HG02884 (cell line): ENCODE results near the gene PHYH.
"Not testable (repeated sequence)": the region's sequence is repeated elsewhere in the genome, so short reads cannot be mapped to it uniquely, and the experiment has no call there.

Experiments
- ATAC-seq: cut with Tn5 transposase; IDR thresholded peaks from one replicate; pipeline ENCODE4 v1.9.1; 2021; ENCODE audit warnings: mild to moderate bottlenecking, moderate library complexity; ENCODE audit not compliant: unreplicated experiment

PHYH gene

DNA sequence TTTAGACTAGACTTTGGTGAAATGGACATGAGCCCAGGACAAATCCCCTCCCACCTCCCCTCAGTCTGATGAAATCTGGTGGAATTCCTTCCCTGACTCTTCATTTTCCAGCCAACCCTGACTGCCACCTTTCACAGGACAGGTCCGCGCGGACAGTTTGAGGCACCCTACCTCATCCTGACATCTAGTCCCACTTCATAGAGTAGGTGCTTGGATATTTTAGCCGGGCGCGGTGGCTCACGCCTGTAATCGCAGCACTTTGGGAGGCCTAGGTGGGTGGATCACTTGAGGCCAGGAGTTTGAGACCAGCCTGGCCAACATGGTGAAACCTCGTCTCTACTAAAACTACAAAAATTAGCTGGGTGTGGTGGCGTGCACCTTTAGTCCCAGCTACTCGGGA lies 23.7 kb downstream of the PHYH start:
- not testable (repeated sequence) for ATAC-seq

DNA sequence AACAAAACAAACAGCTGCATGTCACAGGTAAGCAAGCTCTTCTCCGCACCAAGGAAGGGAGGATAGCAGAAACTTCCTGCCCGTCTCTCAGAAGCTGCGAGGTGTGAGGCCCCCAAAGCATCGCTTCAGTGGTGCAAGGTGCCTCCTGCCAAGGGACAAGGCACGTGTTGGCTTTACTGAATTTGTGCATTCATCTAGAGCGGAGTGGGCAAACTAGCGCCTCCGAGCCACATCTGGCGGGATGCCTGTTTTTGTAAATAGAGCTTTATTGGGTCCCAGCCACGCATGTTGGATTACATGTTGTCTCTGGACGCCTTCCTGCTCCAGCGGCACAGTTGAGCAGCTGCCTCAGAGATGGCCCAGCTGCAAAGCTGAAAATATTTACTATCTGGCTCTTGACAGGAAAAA lies 27.7 kb downstream of the PHYH start:
- ATAC-seq = no peak

DNA sequence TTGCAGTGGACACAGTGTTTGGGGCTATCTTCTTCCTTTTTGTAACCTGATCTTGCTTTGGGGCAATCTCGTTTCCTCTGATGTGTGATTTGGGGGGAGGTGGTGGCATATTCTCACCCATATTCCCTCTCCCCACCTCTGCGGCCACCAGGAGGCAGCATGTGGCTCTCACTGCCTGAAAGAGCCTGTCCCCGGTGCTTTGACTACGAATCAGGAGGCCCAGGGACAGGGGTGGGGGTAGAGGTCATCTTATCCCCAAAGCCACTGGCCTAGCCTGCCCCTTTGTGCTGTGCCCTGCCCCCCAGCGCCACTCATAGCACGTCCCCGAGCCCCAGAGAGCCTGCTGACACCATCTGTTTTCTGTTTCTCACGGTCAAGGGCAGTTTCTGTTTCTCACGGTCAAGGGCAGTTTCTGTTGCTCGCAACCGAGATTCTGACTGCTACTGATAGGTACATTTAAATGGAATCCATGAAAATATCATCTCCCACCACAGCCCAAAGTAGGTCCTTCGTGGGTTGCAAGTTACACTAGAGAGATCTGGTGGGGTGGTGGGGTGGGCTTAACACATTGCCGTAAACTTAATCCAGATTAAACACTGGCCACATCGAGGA lies 28.2 kb downstream of the PHYH start:
- no peak for ATAC-seq

DNA sequence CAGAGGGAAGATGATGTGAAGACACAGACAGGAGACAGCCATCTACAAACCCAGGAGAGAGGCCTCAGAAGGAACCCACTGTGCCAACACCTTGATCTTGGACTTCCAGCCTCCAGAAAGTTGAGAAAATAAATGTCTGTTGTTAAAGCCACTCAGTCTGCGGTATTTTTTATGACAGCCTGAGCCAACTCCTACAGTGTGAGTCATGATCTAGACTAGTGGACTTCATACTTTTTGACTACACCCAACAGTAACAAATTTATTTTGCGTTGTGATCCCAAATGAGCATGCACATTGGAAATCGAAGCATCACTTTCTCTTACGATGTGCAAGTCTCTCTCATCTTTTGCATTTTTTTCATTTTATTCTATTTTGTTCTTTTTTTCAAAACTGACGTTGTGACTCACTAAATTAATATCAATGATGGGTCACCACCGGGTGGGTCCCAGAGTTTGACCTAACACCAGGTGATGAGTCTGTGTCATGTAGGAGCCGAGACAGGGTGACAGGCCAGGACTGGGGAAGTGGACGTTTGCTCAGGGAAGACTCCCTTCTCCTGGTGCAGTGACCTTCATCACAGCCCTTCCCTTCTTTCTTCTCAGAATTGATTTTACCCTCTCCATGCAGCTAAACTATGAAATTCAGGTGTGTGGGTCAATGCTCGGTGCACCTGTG lies 28.9 kb downstream of the PHYH start:
- ATAC-seq = no peak

DNA sequence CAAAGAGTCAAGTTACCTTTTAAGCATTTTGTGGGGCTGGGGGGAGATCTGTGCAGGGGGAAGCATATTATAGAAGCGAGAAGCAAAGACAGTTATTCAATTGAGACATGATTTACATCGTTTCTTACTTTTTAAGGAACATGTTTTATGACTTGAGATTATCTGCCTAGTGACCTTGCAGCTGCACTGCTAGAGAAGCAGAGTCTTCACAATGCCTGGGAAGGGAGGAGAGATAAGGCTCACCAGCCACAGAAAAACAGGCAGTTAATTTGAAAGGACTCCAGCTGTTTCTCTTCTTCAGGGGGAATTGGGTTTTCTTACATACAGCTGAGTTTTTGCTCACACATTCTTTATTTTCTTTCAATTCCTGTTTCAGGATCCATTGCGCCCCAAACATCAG lies 31.0 kb downstream of the PHYH start:
- no peak for ATAC-seq

DNA sequence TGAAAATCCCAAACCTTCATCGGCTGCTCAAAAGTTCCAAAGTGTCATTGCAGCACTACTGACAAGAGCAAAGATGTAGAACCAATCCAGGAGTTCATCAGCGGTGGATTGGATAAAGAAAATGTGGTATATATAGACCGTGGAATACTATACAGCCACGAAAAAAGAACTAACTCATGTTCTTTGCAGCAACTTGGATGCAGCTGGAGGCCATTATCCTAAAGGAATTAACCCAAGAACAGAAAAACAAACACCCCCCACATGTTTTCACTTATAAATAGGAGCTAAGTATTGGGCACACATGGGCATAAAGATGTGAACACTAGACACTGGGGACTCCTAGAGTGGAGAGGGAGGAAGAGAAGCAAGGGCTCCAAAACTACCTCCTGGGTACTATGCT lies 31.6 kb downstream of the PHYH start:
- ATAC-seq = no peak

DNA sequence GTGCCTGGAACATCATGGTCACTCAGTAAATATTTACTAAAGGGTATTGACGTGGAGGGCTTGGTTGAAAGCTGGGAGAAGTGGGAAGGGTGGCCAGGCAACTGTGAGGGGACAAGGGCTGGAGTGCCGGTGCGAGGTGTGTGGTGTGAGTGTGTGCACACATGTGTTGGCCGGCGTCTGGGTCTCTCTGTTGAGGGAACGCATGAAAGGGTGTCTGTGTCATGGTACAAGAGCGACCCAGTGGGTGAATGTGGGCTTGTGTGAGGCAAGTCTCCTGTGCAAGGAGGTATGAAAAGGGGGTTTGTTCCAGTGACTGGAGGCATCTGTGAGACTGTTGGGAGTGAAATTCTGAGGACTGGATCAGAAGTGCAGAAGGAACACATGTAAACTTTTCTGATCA lies 36.3 kb downstream of the PHYH start:
- no peak for ATAC-seq

DNA sequence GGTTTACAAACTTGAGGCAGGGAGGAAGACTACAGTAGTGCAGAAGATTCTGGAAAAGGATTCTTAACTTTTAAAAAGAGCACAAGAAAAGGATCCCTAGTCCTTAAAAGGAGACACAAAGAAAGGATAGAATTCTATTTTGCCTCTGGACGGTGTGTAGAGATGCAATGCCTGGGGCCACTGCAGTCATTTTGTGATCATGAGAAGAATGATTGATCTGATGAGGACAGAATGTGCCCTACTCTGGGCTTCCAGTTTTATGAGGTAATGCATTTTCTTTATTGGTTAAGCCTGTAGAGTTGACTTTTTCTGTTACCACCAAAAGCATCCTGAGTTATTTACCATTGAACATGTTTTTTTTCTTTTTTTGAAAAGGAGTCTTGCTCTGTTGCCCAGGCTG lies 37.4 kb downstream of the PHYH start:
- ATAC-seq = no peak

DNA sequence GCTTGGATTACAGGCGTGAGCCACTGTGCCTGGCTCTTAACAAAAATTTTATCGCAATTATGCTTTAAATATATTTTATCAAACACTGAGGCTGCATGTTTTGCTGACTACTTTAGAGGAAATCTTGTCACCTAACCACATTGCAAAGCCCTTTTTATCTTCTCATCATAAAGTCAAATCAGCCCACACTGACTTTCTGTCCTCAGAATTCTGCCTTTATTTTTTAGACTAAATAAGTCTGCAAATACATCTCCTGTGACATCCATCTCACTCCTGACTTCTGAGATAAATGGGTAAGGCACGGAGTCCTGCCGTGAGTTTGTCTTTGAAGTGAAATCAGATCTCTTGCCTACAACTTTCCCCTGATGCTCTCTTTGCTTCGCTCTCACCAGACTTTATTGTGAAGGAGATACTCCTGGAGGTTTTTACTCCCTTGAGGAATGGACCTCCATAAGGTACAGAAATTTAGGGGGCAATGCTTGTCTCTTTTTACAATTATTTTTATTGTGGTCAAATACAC lies 42.2 kb downstream of the PHYH start:
- no peak for ATAC-seq

DNA sequence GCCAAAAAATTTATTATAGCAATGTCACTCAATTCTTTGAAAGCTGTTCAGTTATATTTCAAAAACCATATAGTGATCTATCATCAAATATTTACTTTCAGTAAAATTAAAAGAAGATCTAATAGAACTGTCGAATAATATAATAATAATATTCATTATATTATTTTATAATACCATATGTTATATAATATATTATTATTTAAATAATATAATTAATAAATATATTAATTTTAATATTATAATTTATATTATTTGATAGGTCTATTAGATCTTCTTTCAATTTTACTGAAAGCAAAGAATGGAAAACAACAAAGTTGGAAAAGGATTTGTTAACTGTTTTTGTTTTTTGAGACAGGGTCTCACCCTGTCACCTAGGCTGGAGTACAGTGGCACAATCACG lies 43.2 kb downstream of the PHYH start:
- no peak for ATAC-seq

DNA sequence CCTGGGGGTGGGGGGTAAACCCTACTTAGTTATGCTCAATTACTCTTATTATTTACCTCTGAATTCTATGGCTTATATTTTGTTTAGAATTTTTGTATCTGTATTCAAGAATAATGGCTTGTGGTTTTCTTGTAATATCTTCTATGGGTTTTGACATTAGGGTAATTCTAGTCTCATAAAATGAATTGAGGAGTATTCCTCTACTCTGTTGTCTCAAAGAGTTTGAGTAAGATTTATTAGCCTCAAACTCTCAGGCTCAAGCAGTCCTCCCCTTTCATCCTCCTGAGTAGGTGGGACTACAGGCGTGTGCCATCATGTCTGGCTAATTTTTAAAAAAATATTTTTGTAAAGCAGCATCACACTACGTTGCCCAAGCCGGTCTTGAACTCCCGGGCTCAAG lies 46.1 kb downstream of the PHYH start:
- no peak for ATAC-seq

DNA sequence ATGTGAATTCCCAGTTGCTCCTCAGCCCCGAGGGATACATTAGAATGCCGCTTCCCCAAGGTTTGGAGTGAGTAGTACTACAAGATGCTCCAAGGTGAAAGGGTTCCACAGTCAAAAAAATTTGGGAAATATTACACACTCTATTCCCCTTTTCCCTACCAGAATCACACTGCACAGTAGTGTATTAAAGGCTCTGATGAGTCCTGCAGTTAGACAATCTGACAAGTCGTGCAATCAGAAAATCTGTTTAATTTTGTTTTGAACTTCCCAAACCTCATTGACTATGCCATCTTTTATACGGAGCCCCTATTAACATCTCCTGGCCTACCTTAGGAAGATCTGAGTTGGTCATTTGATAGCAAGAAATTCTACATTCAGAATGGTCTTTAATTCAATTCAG lies 52.1 kb downstream of the PHYH start:
- ATAC-seq = no peak

DNA sequence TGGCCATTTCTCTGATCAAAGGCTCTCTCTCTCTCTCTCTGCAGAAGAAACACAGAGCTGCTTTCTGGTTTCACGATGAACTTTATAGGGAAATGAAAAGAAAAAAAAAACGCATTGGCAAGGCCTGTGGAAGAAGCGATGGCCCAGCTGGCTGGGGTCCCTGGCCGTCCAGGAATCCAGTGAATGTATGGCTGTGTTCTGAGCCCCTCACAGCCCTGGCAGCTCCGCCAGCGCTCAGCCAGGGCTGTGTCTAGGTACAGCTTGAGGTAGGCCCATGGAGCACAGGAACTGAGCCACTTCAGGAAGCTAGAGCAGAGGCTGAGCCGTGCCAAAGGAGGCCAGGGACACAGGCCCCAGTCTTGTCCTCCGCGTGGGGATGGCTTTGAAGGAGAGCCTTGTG lies 52.6 kb downstream of the PHYH start:
- no peak for ATAC-seq

DNA sequence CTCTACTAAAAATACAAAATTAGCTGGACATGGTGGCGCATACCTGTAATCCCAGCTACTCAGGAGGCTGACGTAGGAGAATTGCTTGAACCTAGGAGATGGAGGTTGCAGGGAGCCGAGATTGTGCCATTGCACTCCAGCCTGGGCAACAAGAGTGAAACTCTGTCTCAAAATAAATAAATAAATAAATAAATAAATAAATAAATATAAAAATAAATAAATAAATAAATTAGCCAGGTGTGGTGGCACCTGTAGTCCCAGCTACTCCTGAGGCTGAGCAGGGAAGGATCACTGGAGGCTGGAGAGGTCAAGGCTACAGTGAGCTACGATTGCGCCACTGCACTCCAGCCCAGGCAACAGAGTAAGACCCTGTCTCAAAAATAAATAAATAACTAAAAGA lies 57.6 kb downstream of the PHYH start:
- not testable (repeated sequence) for ATAC-seq

DNA sequence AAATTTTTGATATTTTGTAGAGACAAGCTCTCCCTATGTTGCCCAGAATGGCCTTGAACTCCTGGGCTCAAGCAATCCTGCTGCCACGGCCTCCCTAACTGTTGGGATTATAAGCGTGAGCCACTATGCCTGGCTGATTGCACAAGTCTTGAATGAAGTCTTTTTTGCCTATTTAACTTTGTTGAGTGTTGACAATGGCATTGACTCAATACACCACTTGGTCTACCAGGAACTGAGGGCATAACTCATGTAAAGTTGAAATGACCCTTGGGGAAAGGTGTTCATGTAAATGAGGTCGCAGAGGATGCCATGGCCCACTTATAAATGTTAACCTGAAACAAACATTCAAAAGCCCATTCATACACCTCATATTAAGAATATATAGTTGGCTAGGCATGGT lies 58.3 kb downstream of the PHYH start:
- no peak for ATAC-seq

DNA sequence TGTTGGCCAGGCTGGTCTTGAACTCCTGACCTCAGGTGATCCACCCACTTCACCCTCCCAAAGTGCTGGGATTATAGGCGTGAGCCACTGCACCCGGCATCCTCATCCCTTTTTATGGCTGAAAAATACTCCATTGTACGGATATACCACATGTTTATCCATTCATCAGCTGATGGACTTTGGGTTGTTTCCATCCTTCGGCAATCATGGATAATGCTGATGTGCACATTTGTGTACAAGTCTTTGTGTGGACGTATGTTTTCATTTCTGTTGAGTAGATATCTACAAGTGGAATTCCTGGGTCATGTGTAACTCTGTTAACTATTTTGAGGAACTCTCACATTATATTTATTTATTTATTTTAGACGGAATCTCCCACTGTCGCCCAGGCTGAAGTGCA lies 59.9 kb downstream of the PHYH start:
- ATAC-seq = no peak

DNA sequence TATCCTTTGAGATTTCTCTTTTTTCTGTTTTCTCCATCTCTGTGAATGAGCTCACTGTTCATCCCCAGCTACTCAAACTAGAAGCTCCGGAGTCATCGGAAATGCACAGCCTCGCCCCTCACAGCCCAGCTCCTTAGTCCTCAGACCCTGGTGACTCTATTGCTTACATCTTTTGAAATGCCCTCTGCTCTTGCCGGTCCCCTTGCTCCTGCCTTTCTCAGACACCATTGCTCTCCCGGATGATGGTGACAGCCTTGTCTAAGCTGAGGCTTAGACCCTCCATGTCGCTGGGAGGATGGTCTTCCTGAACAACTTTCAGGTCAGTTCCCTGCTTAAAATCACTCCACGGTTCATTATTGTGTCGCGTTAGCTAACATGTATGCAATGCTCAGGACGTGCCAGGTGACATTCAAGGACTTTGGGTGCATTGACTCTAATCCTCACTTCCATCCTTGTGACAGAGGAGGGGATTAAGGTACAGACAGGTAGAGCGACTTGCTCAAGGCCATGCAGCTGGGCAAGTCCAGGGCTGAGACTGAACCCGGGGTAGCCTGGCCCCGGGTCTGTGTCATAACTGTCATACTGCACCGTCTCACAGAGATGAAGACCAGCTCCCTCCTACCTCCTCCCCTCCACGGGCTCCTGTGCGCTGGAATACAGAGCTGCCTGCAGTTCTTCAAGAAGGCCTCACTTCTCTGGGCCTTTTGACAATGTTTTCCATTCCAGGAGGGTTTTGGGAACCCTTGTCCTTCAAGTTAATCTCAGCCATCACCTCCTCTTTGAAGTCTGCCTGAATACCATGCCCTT lies 61.4 kb downstream of the PHYH start:
- ATAC-seq = no peak

DNA sequence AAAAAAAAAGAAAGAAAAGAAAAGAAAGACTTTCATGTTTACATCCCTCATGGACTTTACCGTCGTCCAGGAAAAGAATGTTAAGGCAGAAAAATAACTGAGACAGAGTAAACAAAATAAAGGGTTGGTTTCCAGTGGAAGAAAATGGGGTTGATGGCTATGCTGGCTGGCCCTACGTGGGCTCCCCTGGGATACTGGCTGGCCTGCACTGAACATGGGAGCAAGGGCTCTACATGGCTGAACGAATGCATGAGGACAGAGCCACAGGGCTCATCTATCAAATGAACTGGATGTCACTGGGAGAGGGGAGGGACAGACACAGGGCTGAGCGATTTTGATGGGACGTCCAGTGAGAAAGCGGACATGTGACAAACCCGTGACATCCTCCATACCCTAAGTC lies 63.2 kb downstream of the PHYH start:
- no peak for ATAC-seq

DNA sequence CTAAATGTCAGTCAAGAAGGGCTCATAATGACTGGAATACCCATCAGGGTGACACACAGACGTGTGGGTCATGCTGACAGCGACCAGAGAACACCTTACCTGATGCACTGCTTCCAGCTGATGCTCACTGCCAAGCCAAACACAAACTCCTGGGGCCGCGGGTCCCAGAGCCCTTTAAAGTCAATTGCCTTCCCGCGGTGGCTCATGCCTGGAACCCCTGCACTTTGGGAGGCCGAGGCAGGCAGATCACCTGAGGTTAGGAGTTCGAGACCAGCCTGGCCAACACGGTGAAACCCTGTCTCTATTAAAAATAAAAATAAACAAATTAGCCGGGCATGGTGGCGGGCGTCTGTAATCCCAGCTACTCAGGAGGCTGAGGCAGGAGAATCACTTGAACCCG lies 65.1 kb downstream of the PHYH start:
- not testable (repeated sequence) for ATAC-seq

DNA sequence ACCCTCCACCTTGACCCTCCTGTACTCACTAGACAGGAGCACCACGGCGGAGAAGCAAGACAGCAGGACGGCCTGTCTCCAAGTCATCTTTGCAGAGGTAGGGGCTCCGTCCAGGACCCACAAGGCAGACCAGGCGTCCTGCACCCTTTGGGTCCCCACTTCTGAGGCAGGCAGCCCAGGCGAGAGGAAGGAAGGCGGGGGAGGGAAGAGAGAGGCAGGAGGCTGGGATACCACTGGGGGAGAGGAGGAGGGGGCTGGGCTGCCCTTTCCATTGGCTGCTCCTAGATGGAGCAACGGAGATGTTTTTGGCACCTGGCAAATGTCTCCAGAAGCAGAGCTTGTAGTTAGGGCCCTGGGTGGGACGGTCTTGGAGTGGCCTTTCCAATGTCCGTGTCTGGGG lies 65.7 kb downstream of the PHYH start, which contains the start of gene UCMA:
UCMA (minus strand) TSS at position 203 of the 400 bp plus-strand sequence; CDS start at position 87, 116 bp downstream.
- ATAC-seq = no peak

DNA sequence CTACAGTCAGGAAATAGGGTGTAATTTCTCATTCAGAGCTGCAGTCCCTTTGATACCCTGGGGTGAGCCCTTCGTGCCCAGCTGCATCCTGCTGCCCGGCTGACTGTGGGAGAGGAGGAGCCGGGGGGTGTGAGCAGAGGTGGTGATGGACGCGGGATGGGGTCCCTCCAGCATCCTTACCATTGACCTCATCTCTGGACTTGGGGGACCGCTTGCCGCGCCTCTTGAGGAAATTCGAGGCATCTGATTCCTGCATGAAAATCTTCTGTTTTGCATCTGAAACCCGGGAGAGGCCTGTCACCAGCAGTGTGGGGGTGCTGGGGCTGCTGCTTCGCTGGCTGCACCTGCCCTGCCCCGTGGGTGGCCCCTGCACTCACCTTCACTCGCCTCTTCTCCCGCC lies 66.5 kb downstream of the PHYH start:
- ATAC-seq = no peak

DNA sequence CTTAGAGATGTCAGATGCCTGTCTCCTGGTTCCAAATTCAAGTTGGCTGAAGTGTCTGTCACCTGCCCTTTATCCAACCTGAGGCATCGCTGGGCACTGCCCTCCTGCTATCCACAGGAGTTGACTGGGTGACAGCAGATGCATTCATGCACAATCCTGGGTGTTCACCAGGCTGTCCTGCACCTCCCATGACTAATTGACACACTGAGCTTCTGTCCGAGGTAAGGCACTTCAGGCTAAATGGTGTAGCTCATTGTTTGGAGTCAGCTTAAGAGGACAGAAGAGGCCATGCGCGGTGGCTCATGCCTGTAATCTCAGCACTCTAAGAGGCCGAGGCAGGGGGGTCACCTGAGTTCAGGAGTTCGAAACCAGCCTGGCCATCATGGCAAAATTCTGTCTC lies 68.1 kb downstream of the PHYH start:
- ATAC-seq = no peak
